SK-N-MC (cell line): ENCODE results near the gene TPD52L2.

Experiments used
- EZH2 ChIP-seq: fragments of 200-600 bp; sonication (generic); IDR thresholded peaks from one replicate; pipeline ENCODE4 v1.6.1; 2017; ENCODE audit warnings: antibody characterized with exemption
- FOXP2 ChIP-seq: optimal IDR thresholded peaks from 2 replicates; pipeline ENCODE3; 2011; ENCODE audit warnings: mild to moderate bottlenecking, moderate library complexity; ENCODE audit not compliant: insufficient read depth; ENCODE audit errors: extremely low read length, control extremely low read depth
- POLR2AphosphoS5 ChIP-seq: IDR thresholded peaks from 2 replicates; pipeline ENCODE4 v1.6.1; 2012; ENCODE audit warnings: mild to moderate bottlenecking, low read depth, low read length, borderline replicate concordance

DNA sequence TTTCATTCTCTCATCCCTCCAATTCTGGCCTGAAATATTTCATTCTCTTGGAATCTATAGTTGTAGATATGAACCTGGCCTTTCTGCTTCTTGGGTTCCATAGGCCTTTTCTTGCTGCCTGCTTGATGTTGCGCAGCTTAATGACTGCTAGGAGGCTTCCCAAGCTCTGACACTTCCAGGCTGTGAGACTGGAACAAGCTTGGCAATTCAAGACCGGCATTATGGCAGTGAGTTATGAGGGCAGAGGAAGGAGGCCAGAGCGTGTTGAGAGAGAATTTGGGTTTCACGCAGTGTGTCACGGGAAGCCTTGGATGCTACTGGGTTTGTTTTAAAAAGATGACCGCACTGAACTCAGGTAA, 28.9 kb downstream of the TPD52L2 start:
- TF ChIP-seq EZH2 = no peak
- no peak for TF ChIP-seq POLR2AphosphoS5
- TF ChIP-seq FOXP2 = no peak
